Suprapubic skin (tissue), 4 donors: ENCODE data around the gene SLC8B1.

Source experiments
- CTCF ChIP-seq, 2 donors: fragments of 200-600 bp in 1 of 2; fragments of 450-650 bp in 1 of 2; sonication (generic) in 1 of 2; IDR thresholded peaks; one replicate each; pipeline ENCODE4 v1.5.1; 2016 to 2019; ENCODE audit warnings: antibody characterized with exemption in 2 of 2, mild to moderate bottlenecking in 1 of 2, moderate library complexity in 1 of 2
- POLR2A ChIP-seq, 2 donors: fragments of 450-650 bp; IDR thresholded peaks; one replicate each; pipeline ENCODE4 v1.6.1; 2017; ENCODE audit warnings: antibody characterized with exemption in 2 of 2, mild to moderate bottlenecking in 2 of 2, moderate library complexity in 2 of 2
- POLR2AphosphoS5 ChIP-seq, 3 donors: sonication (generic); formaldehyde crosslinking; IDR thresholded peaks; one replicate each; pipeline ENCODE4 v1.6.1; 2017; ENCODE audit warnings: antibody characterized with exemption in 3 of 3

GRCh38 chr12:113339540-113339939 lies 4.6 kb upstream of the SLC8B1 start:
- TF ChIP-seq CTCF (IDR thresholded peaks at IDR 0.05) (no peak), POLR2AphosphoS5 (IDR thresholded peaks at IDR 0.05) (no peak), POLR2A (IDR thresholded peaks at IDR 0.05) (no peak)
